HepG2 (cell line): ENCODE results near the gene TBC1D7.

Source experiments
- BRD4 ChIP-seq: sonication (generic); formaldehyde crosslinking; IDR thresholded peaks from 2 replicates; pipeline ENCODE4 v1.4.0; 2020; ENCODE audit warnings: missing genetic modification reagents
- GABPA ChIP-seq, 2 experiments: IDR thresholded peaks; 2 replicates each; pipeline ENCODE4 v1.6.1; 2011 to 2016; ENCODE audit warnings: low read depth in 2 of 2, low read length in 1 of 2, missing biosample characterization in 1 of 2, missing genetic modification characterization in 1 of 2
- NR2F2 ChIP-seq: IDR thresholded peaks from 2 replicates; pipeline ENCODE4 v1.6.1; 2012; ENCODE audit warnings: low read depth, inconsistent platforms, borderline replicate concordance
- TBX2 ChIP-seq: sonication (generic); formaldehyde crosslinking; IDR thresholded peaks from 2 replicates; pipeline ENCODE4 v1.5.0; 2020; ENCODE audit warnings: missing genetic modification reagents, mild to moderate bottlenecking, borderline replicate concordance
- ZBTB1 ChIP-seq: sonication (generic); formaldehyde crosslinking; IDR thresholded peaks from 2 replicates; pipeline ENCODE4 v1.4.0; 2020; ENCODE audit warnings: missing genetic modification reagents, borderline replicate concordance
- TF ChIP-seq, protein P1 (sequence below): sonication (generic); formaldehyde crosslinking; IDR thresholded peaks from 2 replicates; pipeline ENCODE4 v1.5.0; 2020; ENCODE audit warnings: mild to moderate bottlenecking, missing genetic modification reagents, moderate library complexity

DNA sequence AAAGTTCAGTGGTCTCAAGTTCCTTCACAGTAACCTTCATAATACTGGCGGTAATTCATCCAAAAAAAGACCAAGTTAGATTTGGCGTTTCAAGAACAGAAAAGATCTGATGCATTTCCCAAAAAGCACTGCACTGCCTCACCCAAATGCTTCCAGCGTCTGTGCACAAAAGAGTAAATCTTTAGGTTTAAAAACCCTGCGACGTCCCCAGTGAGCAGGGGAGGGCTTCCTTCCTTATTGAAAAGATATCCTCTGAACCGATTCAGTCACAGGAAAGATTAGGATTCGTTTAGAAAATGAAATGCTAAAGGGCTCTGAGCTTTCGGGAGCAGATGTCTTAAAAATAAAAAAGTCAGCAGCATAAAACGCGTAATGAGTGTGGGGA lies 654 bp downstream of the TBC1D7 start:
- no peak for TF ChIP-seq ZBTB1 (CRISPR knock-in tag)
- TF ChIP-seq, protein P1, sequence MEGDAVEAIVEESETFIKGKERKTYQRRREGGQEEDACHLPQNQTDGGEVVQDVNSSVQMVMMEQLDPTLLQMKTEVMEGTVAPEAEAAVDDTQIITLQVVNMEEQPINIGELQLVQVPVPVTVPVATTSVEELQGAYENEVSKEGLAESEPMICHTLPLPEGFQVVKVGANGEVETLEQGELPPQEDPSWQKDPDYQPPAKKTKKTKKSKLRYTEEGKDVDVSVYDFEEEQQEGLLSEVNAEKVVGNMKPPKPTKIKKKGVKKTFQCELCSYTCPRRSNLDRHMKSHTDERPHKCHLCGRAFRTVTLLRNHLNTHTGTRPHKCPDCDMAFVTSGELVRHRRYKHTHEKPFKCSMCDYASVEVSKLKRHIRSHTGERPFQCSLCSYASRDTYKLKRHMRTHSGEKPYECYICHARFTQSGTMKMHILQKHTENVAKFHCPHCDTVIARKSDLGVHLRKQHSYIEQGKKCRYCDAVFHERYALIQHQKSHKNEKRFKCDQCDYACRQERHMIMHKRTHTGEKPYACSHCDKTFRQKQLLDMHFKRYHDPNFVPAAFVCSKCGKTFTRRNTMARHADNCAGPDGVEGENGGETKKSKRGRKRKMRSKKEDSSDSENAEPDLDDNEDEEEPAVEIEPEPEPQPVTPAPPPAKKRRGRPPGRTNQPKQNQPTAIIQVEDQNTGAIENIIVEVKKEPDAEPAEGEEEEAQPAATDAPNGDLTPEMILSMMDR (CRISPR knock-in tag): no peak
- no peak for TF ChIP-seq NR2F2
- TF ChIP-seq TBX2 (CRISPR knock-in tag): no peak
- no peak for TF ChIP-seq BRD4 (CRISPR knock-in tag)
- no peak for TF ChIP-seq GABPA (IDR thresholded peaks at IDR 0.05; ENCODE audit: low read depth, low read length)
- TF ChIP-seq GABPA (CRISPR knock-in tag; IDR thresholded peaks at IDR 0.05; ENCODE audit: low read depth): no peak
